Thyroid gland (tissue), 4 donors: ENCODE results near the gene FAM83C.

ENCODE experiments used
- POLR2A ChIP-seq, 2 donors: fragments of 450-650 bp; IDR thresholded peaks; one replicate each; pipeline ENCODE4 v1.6.1; 2017; ENCODE audit warnings: antibody characterized with exemption in 2 of 2, mild to moderate bottlenecking in 2 of 2, moderate library complexity in 1 of 2
- TF ChIP-seq, protein P1 (sequence below), 6 experiments: fragments of 200-600 bp in 3 of 6; fragments of 450-650 bp in 3 of 6; sonication (generic) in 3 of 6; IDR thresholded peaks; one replicate each; pipeline ENCODE4 v1.5.1; 2016 to 2019; ENCODE audit warnings: antibody characterized with exemption in 6 of 6, mild to moderate bottlenecking in 2 of 6, inconsistent platforms in 1 of 6, moderate library complexity in 1 of 6

DNA sequence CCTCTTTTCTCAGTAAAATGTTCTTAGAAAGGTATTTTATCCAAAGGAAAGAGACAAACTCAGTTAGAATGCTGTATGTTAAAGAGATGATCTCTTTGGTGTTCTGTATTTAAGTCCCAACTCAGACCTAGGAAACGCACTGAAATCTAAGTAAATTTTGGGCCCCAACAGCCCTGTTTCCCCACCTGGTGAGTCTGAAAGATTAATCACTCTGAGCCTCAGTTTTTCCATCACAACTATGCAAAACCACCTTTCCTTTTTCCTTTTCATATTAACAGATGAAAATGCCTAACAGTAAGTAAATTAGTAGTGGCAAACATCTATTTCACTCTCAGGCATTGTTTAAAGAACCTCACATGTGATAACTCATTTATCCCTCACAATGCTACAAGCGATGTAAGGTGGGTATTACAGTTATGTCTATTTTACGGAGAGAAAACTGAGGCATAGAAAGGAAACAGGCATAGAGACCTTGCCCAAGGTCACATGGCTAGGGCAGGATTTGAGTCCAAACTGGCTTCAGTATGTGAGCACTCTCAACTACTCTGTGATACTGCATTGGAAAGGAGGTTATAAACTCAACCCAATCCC is 36.0 kb upstream of the FAM83C start:
- TF ChIP-seq, protein P1, sequence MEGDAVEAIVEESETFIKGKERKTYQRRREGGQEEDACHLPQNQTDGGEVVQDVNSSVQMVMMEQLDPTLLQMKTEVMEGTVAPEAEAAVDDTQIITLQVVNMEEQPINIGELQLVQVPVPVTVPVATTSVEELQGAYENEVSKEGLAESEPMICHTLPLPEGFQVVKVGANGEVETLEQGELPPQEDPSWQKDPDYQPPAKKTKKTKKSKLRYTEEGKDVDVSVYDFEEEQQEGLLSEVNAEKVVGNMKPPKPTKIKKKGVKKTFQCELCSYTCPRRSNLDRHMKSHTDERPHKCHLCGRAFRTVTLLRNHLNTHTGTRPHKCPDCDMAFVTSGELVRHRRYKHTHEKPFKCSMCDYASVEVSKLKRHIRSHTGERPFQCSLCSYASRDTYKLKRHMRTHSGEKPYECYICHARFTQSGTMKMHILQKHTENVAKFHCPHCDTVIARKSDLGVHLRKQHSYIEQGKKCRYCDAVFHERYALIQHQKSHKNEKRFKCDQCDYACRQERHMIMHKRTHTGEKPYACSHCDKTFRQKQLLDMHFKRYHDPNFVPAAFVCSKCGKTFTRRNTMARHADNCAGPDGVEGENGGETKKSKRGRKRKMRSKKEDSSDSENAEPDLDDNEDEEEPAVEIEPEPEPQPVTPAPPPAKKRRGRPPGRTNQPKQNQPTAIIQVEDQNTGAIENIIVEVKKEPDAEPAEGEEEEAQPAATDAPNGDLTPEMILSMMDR (IDR thresholded peaks at IDR 0.05): no peak
- TF ChIP-seq POLR2A (IDR thresholded peaks at IDR 0.05): no peak
